SK-N-SH (cell line): ENCODE data around the gene ANKS6. TPM values are rescaled to one million over a fixed set of nuclear protein-coding genes. Genes with fewer than 3 reads are reported as not detected.

ENCODE experiments used
- CTCF ChIA-PET: fragments of 300-600, 350-600 bp; formaldehyde crosslinking; extraction: SDS; loops from one replicate; lab custom pipeline; 2021; lab: Yijun Ruan, JAX
- POLR2A ChIA-PET: fragments of 350-600 bp; sonication (Branson Sonifier 250); formaldehyde crosslinking; extraction: SDS; loops from one replicate; lab custom pipeline; 2020; ENCODE audit warnings: antibody characterized with exemption, inconsistent platforms; lab: Yijun Ruan, JAX
- DNase-seq: peaks from one replicate; pipeline ENCODE4 v3.0.0; 2012
- H2AFZ ChIP-seq: fragments of 200-600 bp; sonication (generic); 2 replicates; pipeline ENCODE4 v1.8.1; 2016; ENCODE audit warnings: antibody characterized with exemption, mild to moderate bottlenecking, low read depth
- H3F3A ChIP-seq: fragments of 200-600 bp; sonication (generic); replicated peaks from 2 replicates; pipeline ENCODE3; 2016; ENCODE audit warnings: antibody characterized with exemption, mild to moderate bottlenecking; ENCODE audit not compliant: insufficient read depth
- H3K27ac ChIP-seq, 2 experiments: fragments of 200-500 bp in 1 of 2; fragments of 200-600 bp in 1 of 2; sonication (Bioruptor generic) in 1 of 2; sonication (generic), shearing (Covaris generic) in 1 of 2; 2 replicates each; pipeline versions ENCODE4 v1.5.1 to v1.6.1; 2014 to 2016; ENCODE audit warnings: low read depth in 2 of 2, inconsistent platforms in 1 of 2, low read length in 1 of 2, mild to moderate bottlenecking in 1 of 2, mixed read lengths in 1 of 2
- H3K27me3 ChIP-seq: fragments of 200-600 bp; sonication (generic), shearing (Covaris generic); 2 replicates; pipeline ENCODE4 v1.6.1; 2016; ENCODE audit warnings: mixed run types; ENCODE audit not compliant: insufficient read depth
- H3K36me3 ChIP-seq, 2 experiments: fragments of 200-500 bp in 1 of 2; fragments of 200-600 bp in 1 of 2; sonication (Bioruptor generic) in 1 of 2; sonication (generic) in 1 of 2; replicated peaks in 1 of 2; 2 replicates each; pipeline versions ENCODE3 to v1.5.1; 2014 to 2016; ENCODE audit warnings: low read length in 1 of 2, mild to moderate bottlenecking in 1 of 2; ENCODE audit not compliant: insufficient read depth in 2 of 2, control insufficient read depth in 1 of 2
- H3K4me1 ChIP-seq, 2 experiments: fragments of 200-500 bp in 1 of 2; fragments of 200-600 bp in 1 of 2; sonication (Bioruptor generic) in 1 of 2; sonication (generic), shearing (Covaris generic) in 1 of 2; 2 replicates each; pipeline versions ENCODE4 v1.5.1 to v1.6.1; 2014 to 2016; ENCODE audit warnings: low read depth in 1 of 2, low read length in 1 of 2, mixed run types in 1 of 2; ENCODE audit not compliant: insufficient read depth in 2 of 2, control insufficient read depth in 1 of 2
- H3K4me2 ChIP-seq: fragments of 200-600 bp; sonication (generic), shearing (Covaris generic); 2 replicates; pipeline ENCODE4 v1.6.1; 2017; ENCODE audit warnings: mixed run types
- H3K4me3 ChIP-seq, 2 experiments: fragments of 200-500 bp in 1 of 2; fragments of 200-600 bp in 1 of 2; sonication (Bioruptor generic) in 1 of 2; sonication (generic), shearing (Covaris generic) in 1 of 2; 2 replicates each; pipeline versions ENCODE4 v1.5.1 to v1.8.1; 2014 to 2016; ENCODE audit warnings: low read depth in 2 of 2, inconsistent platforms in 1 of 2, low read length in 1 of 2, mild to moderate bottlenecking in 1 of 2, mixed read lengths in 1 of 2, moderate library complexity in 1 of 2
- H3K79me2 ChIP-seq: fragments of 200-600 bp; sonication (generic); 2 replicates; pipeline ENCODE4 v1.8.1; 2017; ENCODE audit warnings: mild to moderate bottlenecking; ENCODE audit not compliant: insufficient read depth
- H3K9ac ChIP-seq: fragments of 200-600 bp; sonication (generic); 2 replicates; pipeline ENCODE4 v1.6.1; 2017; ENCODE audit warnings: mixed run types
- H3K9me2 ChIP-seq: fragments of 200-600 bp; sonication (generic); 2 replicates; pipeline ENCODE4 v1.6.1; 2017; ENCODE audit warnings: mixed run types
- H3K9me3 ChIP-seq: fragments of 200-600 bp; sonication (generic); 2 replicates; pipeline ENCODE4 v1.6.1; 2017; ENCODE audit warnings: mixed run types, mild to moderate bottlenecking, moderate library complexity
- H4K20me1 ChIP-seq: fragments of 200-600 bp; sonication (generic); 2 replicates; pipeline ENCODE4 v1.6.1; 2017; ENCODE audit warnings: mild to moderate bottlenecking, mixed run types; ENCODE audit not compliant: insufficient read depth
- FOXM1 ChIP-seq: IDR thresholded peaks from 2 replicates; pipeline ENCODE4 v1.4.0; 2012; ENCODE audit warnings: low read depth, mild to moderate bottlenecking
- MAX ChIP-seq: IDR thresholded peaks from 2 replicates; pipeline ENCODE4 v1.4.0; 2012; ENCODE audit warnings: low read depth
- MEF2A ChIP-seq: IDR thresholded peaks from 2 replicates; pipeline ENCODE4 v1.4.0; 2012; ENCODE audit warnings: low read depth, borderline replicate concordance
- MXI1 ChIP-seq: IDR thresholded peaks from 2 replicates; pipeline ENCODE4 v1.6.1; 2012; ENCODE audit warnings: mild to moderate bottlenecking, low read depth, low read length, improper control_type of control experiment
- PBX3 ChIP-seq: IDR thresholded peaks from 2 replicates; pipeline ENCODE4; 2012
- POLR2AphosphoS5 ChIP-seq: IDR thresholded peaks from 2 replicates; pipeline ENCODE4 v1.6.1; 2012; ENCODE audit warnings: low read depth, low read length
- REST ChIP-seq: IDR thresholded peaks from 2 replicates; pipeline ENCODE4 v1.6.1; 2012; ENCODE audit warnings: mild to moderate bottlenecking, low read depth, low read length, moderate library complexity
- SIN3A ChIP-seq: IDR thresholded peaks from 2 replicates; pipeline ENCODE4 v1.6.1; 2012; ENCODE audit warnings: low read depth, mild to moderate bottlenecking, low read length, moderate library complexity, borderline replicate concordance
- SMC3 ChIP-seq: IDR thresholded peaks from 2 replicates; pipeline ENCODE4 v1.6.1; 2012; ENCODE audit warnings: low read depth, low read length, improper control_type of control experiment
- WGBS: methylation state at CpG from one replicate; pipeline ENCODE4 v1.1.6; 2017; ENCODE audit warnings: low lambda C conversion rate; 5-methylcytosine and 5-hydroxymethylcytosine counted together
- polyA plus RNA-seq, 3 experiments: library from polyadenylated mRNA; depleted of rRNA; stranded (reverse); fragments of >200 nt; gene quantifications; 2 replicates each; pipeline ENCODE4 v1.2.3, GENCODE V29; 2012

Gene ANKS6
- polyA plus RNA-seq, 1 of the 3 experiments (the other 2 are of a cell fraction) = 29.3 TPM

GRCh38 chr9:98790842-98791607 is 5.3 kb downstream of the ANKS6 start (continued):
- no peak for TF ChIP-seq FOXM1
- no peak for TF ChIP-seq POLR2AphosphoS5
- no peak for TF ChIP-seq MAX
- TF ChIP-seq REST = no peak
- no peak for TF ChIP-seq MXI1
- peak; percentile 55 for TF ChIP-seq SMC3
- TF ChIP-seq MEF2A = no peak

- WGBS = 33% methylated on average over 1 of the region's 25 CpGs
- H4K20me1 ChIP-seq = peaks cover 10% of the 10 kb centered on the region
- H3K4me1 ChIP-seq = peaks cover 3 to 10% of the 10 kb centered on the region in 2 experiments; a peak in 1 of 4 replicates
- H3K9me3 ChIP-seq = no peaks in the 10 kb centered on the region
- H3K9ac ChIP-seq = no peak overlapping the region
- ChIA-PET CTCF (interaction anchor here (0.6 to 7.2 kb wide), 6 partner anchors 8 to 710 kb away, joined by 3 to 79 read pairs (median 5); no protein-coding TSS in a partner anchor), POLR2A (no interaction called here)
- peaks cover 4% of the 10 kb centered on the region for H3F3A ChIP-seq
- H3K27ac ChIP-seq = peak overlapping the region in 1 of 2 experiments; percentile 29; a peak in 1 of 4 replicates
- H3K79me2 ChIP-seq = peaks cover 8% of the 10 kb centered on the region; the same call in 1 of the 2 replicates
- no peaks in the 10 kb centered on the region for H3K9me2 ChIP-seq
- no peaks in the 10 kb centered on the region for H3K27me3 ChIP-seq
- H2AFZ ChIP-seq = no peak overlapping the region
- TF ChIP-seq FOXM1 (no peak), SIN3A (no peak), PBX3 (peak; percentile 18; the same call in 1 of the 2 replicates)
- H3K4me3 ChIP-seq = no peak overlapping the region
- no peak for DNase-seq
- peaks cover 0 to 20% of the 10 kb centered on the region in 2 experiments for H3K36me3 ChIP-seq
- no peak overlapping the region for H3K4me2 ChIP-seq
Observed at GRCh38 chr9:98790134-98790841, 6.1 kb downstream of the ANKS6 start.
